Glutamatergic neuron (in vitro differentiated cells): ENCODE data around the gene ELP4. TPM values are rescaled to one million over a fixed set of nuclear protein-coding genes. Genes with fewer than 3 reads are reported as not detected.
"Not testable (repeated sequence)": the region's sequence is repeated elsewhere in the genome, so short reads cannot be mapped to it uniquely, and the experiment has no call there.

Experiments used
- DNase-seq: peaks from one replicate; pipeline ENCODE4 v3.0.0; 2022
- H3K27ac Mint-ChIP-seq: one replicate; pipeline ENCODE4 v1.8.0; 2020; ENCODE audit warnings: mild to moderate bottlenecking, mixed read lengths, inconsistent platforms; ENCODE audit not compliant: unreplicated experiment
- H3K27me3 Mint-ChIP-seq: one replicate; pipeline ENCODE4 v1.8.0; 2020; ENCODE audit warnings: mild to moderate bottlenecking, moderate library complexity, mixed read lengths, inconsistent platforms; ENCODE audit not compliant: unreplicated experiment
- H3K36me3 Mint-ChIP-seq: one replicate; pipeline ENCODE4 v1.8.0; 2020; ENCODE audit warnings: mild to moderate bottlenecking, mixed read lengths, inconsistent platforms; ENCODE audit not compliant: unreplicated experiment
- H3K4me1 Mint-ChIP-seq: one replicate; pipeline ENCODE4 v1.8.0; 2020; ENCODE audit warnings: mild to moderate bottlenecking, low read depth, mixed read lengths, inconsistent platforms; ENCODE audit not compliant: unreplicated experiment
- H3K4me3 Mint-ChIP-seq: one replicate; pipeline ENCODE4 v1.8.0; 2020; ENCODE audit warnings: mild to moderate bottlenecking, mixed read lengths, inconsistent platforms; ENCODE audit not compliant: unreplicated experiment
- H3K9me3 Mint-ChIP-seq: one replicate; pipeline ENCODE4 v1.8.0; 2020; ENCODE audit warnings: mild to moderate bottlenecking, moderate library complexity, mixed read lengths, inconsistent platforms; ENCODE audit not compliant: unreplicated experiment
- total RNA-seq: library from RNA; stranded (reverse); fragmentation: NEBNext Ultra II Directional; extraction: Animal tissue kit (Norgen Biotek cat#: 25700); gene quantifications from one replicate; pipeline ENCODE4 v1.2.1, GENCODE V29; 2021; ENCODE audit not compliant: unreplicated experiment
- TF ChIP-seq, protein P1 (sequence below): fragments of 200-600 bp; sonication (generic); IDR thresholded peaks from one replicate; pipeline ENCODE4 v1.5.0; 2021; ENCODE audit not compliant: partially characterized antibody, unreplicated experiment

The ELP4 gene
- total RNA-seq, 1 donor from 2014 or later = 9.9 TPM

DNA sequence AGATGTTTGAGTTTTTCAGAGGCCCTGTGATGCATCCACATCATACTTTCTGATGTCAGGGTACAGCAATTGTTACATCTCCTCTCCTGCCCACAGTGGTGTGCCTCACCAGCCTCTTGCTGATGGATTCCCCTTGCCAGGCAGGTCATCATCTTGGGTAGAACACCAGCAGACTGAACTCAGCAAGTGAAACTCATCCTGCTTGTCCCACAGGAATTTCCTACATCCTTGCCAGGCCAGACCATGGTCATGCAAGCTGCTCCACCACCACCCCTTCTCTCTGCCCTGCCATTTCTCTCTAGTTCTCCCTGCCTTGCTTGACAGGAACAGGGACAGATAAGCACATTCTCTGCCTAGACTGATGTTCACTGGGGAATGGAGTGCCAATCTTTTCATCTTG is 215.6 kb downstream of the ELP4 start:
- Mint-ChIP-seq H3K9me3 (no peaks in the 10 kb centered on the region), H3K4me3 (no peak overlapping the region), H3K36me3 (no peaks in the 10 kb centered on the region), H3K4me1 (peaks cover 3% of the 10 kb centered on the region), H3K27ac (no peak overlapping the region), H3K27me3 (no peaks in the 10 kb centered on the region)
- TF ChIP-seq, protein P1, sequence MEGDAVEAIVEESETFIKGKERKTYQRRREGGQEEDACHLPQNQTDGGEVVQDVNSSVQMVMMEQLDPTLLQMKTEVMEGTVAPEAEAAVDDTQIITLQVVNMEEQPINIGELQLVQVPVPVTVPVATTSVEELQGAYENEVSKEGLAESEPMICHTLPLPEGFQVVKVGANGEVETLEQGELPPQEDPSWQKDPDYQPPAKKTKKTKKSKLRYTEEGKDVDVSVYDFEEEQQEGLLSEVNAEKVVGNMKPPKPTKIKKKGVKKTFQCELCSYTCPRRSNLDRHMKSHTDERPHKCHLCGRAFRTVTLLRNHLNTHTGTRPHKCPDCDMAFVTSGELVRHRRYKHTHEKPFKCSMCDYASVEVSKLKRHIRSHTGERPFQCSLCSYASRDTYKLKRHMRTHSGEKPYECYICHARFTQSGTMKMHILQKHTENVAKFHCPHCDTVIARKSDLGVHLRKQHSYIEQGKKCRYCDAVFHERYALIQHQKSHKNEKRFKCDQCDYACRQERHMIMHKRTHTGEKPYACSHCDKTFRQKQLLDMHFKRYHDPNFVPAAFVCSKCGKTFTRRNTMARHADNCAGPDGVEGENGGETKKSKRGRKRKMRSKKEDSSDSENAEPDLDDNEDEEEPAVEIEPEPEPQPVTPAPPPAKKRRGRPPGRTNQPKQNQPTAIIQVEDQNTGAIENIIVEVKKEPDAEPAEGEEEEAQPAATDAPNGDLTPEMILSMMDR = no peak
- no peak for DNase-seq

- Mint-ChIP-seq H3K36me3 (peaks cover 21% of the 10 kb centered on the region), H3K27ac (no peak overlapping the region), H3K4me3 (no peak overlapping the region), H3K27me3 (no peaks in the 10 kb centered on the region), H3K4me1 (peaks cover 3% of the 10 kb centered on the region), H3K9me3 (peaks cover 2% of the 10 kb centered on the region)
- DNase-seq = no peak
- TF ChIP-seq, protein P1 = no peak
Measured at GRCh38 chr11:31728432-31728831, 218.9 kb downstream of the ELP4 start.

- H3K36me3 Mint-ChIP-seq = peaks cover 13% of the 10 kb centered on the region
- DNase-seq = no peak
- H3K27me3 Mint-ChIP-seq = peaks cover 3% of the 10 kb centered on the region
- peaks cover 3% of the 10 kb centered on the region for H3K9me3 Mint-ChIP-seq
- H3K27ac Mint-ChIP-seq = no peak overlapping the region
- H3K4me3 Mint-ChIP-seq = no peak overlapping the region
- H3K4me1 Mint-ChIP-seq = no peaks in the 10 kb centered on the region
- TF ChIP-seq, protein P1 = no peak
Measured at GRCh38 chr11:31740131-31740530, 230.6 kb downstream of the ELP4 start.

DNA sequence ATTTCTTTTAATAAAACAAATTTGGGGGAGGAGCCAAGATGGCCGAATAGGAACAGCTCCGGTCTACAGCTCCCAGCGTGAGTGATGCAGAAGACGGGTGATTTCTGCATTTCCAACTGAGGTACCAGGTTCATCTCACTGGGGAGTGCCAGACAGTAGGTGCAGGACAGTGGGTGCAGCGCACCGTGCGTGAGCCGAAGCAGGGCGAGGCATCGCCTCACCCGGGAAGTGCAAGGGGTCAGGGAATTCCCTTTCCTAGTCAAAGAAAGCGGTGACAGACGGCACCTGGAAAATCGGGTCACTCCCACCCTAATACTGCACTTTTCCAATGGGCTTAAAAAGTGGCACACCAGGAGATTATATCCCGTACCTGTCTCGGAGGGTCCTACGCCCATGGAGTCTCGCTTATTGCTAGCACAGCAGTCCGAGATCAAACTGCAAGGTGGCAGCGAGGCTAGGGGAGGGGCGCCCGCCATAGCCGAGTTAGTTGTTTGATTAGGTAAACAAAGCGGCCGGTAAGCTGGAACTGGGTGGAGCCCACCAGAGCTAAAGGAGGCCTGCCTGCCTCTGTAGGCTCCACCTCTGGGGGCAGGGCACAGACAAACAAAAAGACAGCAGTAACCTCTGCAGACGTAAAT is 231.3 kb downstream of the ELP4 start:
- not testable (repeated sequence) for H3K9me3 Mint-ChIP-seq, H3K27me3 Mint-ChIP-seq, H3K27ac Mint-ChIP-seq, H3K4me3 Mint-ChIP-seq, H3K4me1 Mint-ChIP-seq, DNase-seq
- peaks cover 13% of the 10 kb centered on the region for H3K36me3 Mint-ChIP-seq

GRCh38 chr11:31747581-31747980 is 238.0 kb downstream of the ELP4 start:
- no peaks in the 10 kb centered on the region for H3K36me3 Mint-ChIP-seq
- no peak overlapping the region for H3K4me3 Mint-ChIP-seq
- H3K27me3 Mint-ChIP-seq = peaks cover 2% of the 10 kb centered on the region
- H3K4me1 Mint-ChIP-seq = no peaks in the 10 kb centered on the region
- TF ChIP-seq, protein P1 = no peak
- H3K27ac Mint-ChIP-seq = no peak overlapping the region
- no peak for DNase-seq
- H3K9me3 Mint-ChIP-seq = no peaks in the 10 kb centered on the region
